SK-N-SH (cell line): ENCODE measurements around the gene APOL6. TPM values are rescaled to one million over a fixed set of nuclear protein-coding genes. Genes with fewer than 3 reads are reported as not detected.

Source experiments
- CTCF ChIA-PET: fragments of 300-600, 350-600 bp; formaldehyde crosslinking; extraction: SDS; loops from one replicate; lab custom pipeline; 2021; lab: Yijun Ruan, JAX
- POLR2A ChIA-PET: fragments of 350-600 bp; sonication (Branson Sonifier 250); formaldehyde crosslinking; extraction: SDS; loops from one replicate; lab custom pipeline; 2020; ENCODE audit warnings: antibody characterized with exemption, inconsistent platforms; lab: Yijun Ruan, JAX
- DNase-seq: peaks from one replicate; pipeline ENCODE4 v3.0.0; 2012
- H2AFZ ChIP-seq: fragments of 200-600 bp; sonication (generic); 2 replicates; pipeline ENCODE4 v1.8.1; 2016; ENCODE audit warnings: antibody characterized with exemption, mild to moderate bottlenecking, low read depth
- H3F3A ChIP-seq: fragments of 200-600 bp; sonication (generic); replicated peaks from 2 replicates; pipeline ENCODE3; 2016; ENCODE audit warnings: antibody characterized with exemption, mild to moderate bottlenecking; ENCODE audit not compliant: insufficient read depth
- H3K27ac ChIP-seq, 2 experiments: fragments of 200-500 bp in 1 of 2; fragments of 200-600 bp in 1 of 2; sonication (Bioruptor generic) in 1 of 2; sonication (generic), shearing (Covaris generic) in 1 of 2; 2 replicates each; pipeline versions ENCODE4 v1.5.1 to v1.6.1; 2014 to 2016; ENCODE audit warnings: low read depth in 2 of 2, inconsistent platforms in 1 of 2, low read length in 1 of 2, mild to moderate bottlenecking in 1 of 2, mixed read lengths in 1 of 2
- H3K27me3 ChIP-seq: fragments of 200-600 bp; sonication (generic), shearing (Covaris generic); 2 replicates; pipeline ENCODE4 v1.6.1; 2016; ENCODE audit warnings: mixed run types; ENCODE audit not compliant: insufficient read depth
- H3K36me3 ChIP-seq, 2 experiments: fragments of 200-500 bp in 1 of 2; fragments of 200-600 bp in 1 of 2; sonication (Bioruptor generic) in 1 of 2; sonication (generic) in 1 of 2; replicated peaks in 1 of 2; 2 replicates each; pipeline versions ENCODE3 to v1.5.1; 2014 to 2016; ENCODE audit warnings: low read length in 1 of 2, mild to moderate bottlenecking in 1 of 2; ENCODE audit not compliant: insufficient read depth in 2 of 2, control insufficient read depth in 1 of 2
- H3K4me1 ChIP-seq, 2 experiments: fragments of 200-500 bp in 1 of 2; fragments of 200-600 bp in 1 of 2; sonication (Bioruptor generic) in 1 of 2; sonication (generic), shearing (Covaris generic) in 1 of 2; 2 replicates each; pipeline versions ENCODE4 v1.5.1 to v1.6.1; 2014 to 2016; ENCODE audit warnings: low read depth in 1 of 2, low read length in 1 of 2, mixed run types in 1 of 2; ENCODE audit not compliant: insufficient read depth in 2 of 2, control insufficient read depth in 1 of 2
- H3K4me2 ChIP-seq: fragments of 200-600 bp; sonication (generic), shearing (Covaris generic); 2 replicates; pipeline ENCODE4 v1.6.1; 2017; ENCODE audit warnings: mixed run types
- H3K4me3 ChIP-seq, 2 experiments: fragments of 200-500 bp in 1 of 2; fragments of 200-600 bp in 1 of 2; sonication (Bioruptor generic) in 1 of 2; sonication (generic), shearing (Covaris generic) in 1 of 2; 2 replicates each; pipeline versions ENCODE4 v1.5.1 to v1.8.1; 2014 to 2016; ENCODE audit warnings: low read depth in 2 of 2, inconsistent platforms in 1 of 2, low read length in 1 of 2, mild to moderate bottlenecking in 1 of 2, mixed read lengths in 1 of 2, moderate library complexity in 1 of 2
- H3K79me2 ChIP-seq: fragments of 200-600 bp; sonication (generic); 2 replicates; pipeline ENCODE4 v1.8.1; 2017; ENCODE audit warnings: mild to moderate bottlenecking; ENCODE audit not compliant: insufficient read depth
- H3K9ac ChIP-seq: fragments of 200-600 bp; sonication (generic); 2 replicates; pipeline ENCODE4 v1.6.1; 2017; ENCODE audit warnings: mixed run types
- H3K9me2 ChIP-seq: fragments of 200-600 bp; sonication (generic); 2 replicates; pipeline ENCODE4 v1.6.1; 2017; ENCODE audit warnings: mixed run types
- H3K9me3 ChIP-seq: fragments of 200-600 bp; sonication (generic); 2 replicates; pipeline ENCODE4 v1.6.1; 2017; ENCODE audit warnings: mixed run types, mild to moderate bottlenecking, moderate library complexity
- H4K20me1 ChIP-seq: fragments of 200-600 bp; sonication (generic); 2 replicates; pipeline ENCODE4 v1.6.1; 2017; ENCODE audit warnings: mild to moderate bottlenecking, mixed run types; ENCODE audit not compliant: insufficient read depth
- EP300 ChIP-seq, 2 experiments: IDR thresholded peaks; 2 replicates each; pipeline versions ENCODE4 v1.4.0 to v1.6.1; 2012; ENCODE audit warnings: borderline replicate concordance in 1 of 2, low read depth in 1 of 2, low read length in 1 of 2
- FOSL2 ChIP-seq: IDR thresholded peaks from 2 replicates; pipeline ENCODE4 v1.4.0; 2012; ENCODE audit warnings: low read depth, mild to moderate bottlenecking, moderate library complexity, borderline replicate concordance
- GABPA ChIP-seq: IDR thresholded peaks from 2 replicates; pipeline ENCODE4 v1.4.0; 2012; ENCODE audit warnings: low read depth, mild to moderate bottlenecking
- JUND ChIP-seq: IDR thresholded peaks from 2 replicates; pipeline ENCODE4 v1.4.0; 2012
- MEF2A ChIP-seq: IDR thresholded peaks from 2 replicates; pipeline ENCODE4 v1.4.0; 2012; ENCODE audit warnings: low read depth, borderline replicate concordance
- NFIC ChIP-seq: IDR thresholded peaks from 2 replicates; pipeline ENCODE4 v1.4.0; 2012; ENCODE audit warnings: borderline replicate concordance
- NRF1 ChIP-seq: IDR thresholded peaks from 2 replicates; pipeline ENCODE4 v1.6.1; 2012; ENCODE audit warnings: low read depth, mild to moderate bottlenecking, low read length
- RCOR1 ChIP-seq: fragments of 150-350 bp; IDR thresholded peaks from 2 replicates; pipeline ENCODE4 v1.6.1; 2017; ENCODE audit warnings: antibody characterized with exemption, low read length
- SIN3A ChIP-seq: IDR thresholded peaks from 2 replicates; pipeline ENCODE4 v1.6.1; 2012; ENCODE audit warnings: low read depth, mild to moderate bottlenecking, low read length, moderate library complexity, borderline replicate concordance
- TAF1 ChIP-seq: IDR thresholded peaks from 2 replicates; pipeline ENCODE4 v1.6.1; 2012; ENCODE audit warnings: low read depth, mild to moderate bottlenecking, low read length, moderate library complexity, borderline replicate concordance
- TCF12 ChIP-seq: IDR thresholded peaks from 2 replicates; pipeline ENCODE4 v1.4.0; 2012
- TEAD4 ChIP-seq: IDR thresholded peaks from 2 replicates; pipeline ENCODE4 v1.4.0; 2012; ENCODE audit warnings: mild to moderate bottlenecking, borderline replicate concordance; ENCODE audit not compliant: insufficient read depth
- YY1 ChIP-seq: IDR thresholded peaks from 2 replicates; pipeline ENCODE4 v1.4.0; 2012; ENCODE audit warnings: low read depth, mild to moderate bottlenecking
- WGBS: methylation state at CpG from one replicate; pipeline ENCODE4 v1.1.6; 2017; ENCODE audit warnings: low lambda C conversion rate; 5-methylcytosine and 5-hydroxymethylcytosine counted together
- polyA plus RNA-seq, 3 experiments: library from polyadenylated mRNA; depleted of rRNA; stranded (reverse); fragments of >200 nt; gene quantifications; 2 replicates each; pipeline ENCODE4 v1.2.3, GENCODE V29; 2012
- TF ChIP-seq, protein P1 (sequence below): fragments of 150-350 bp; IDR thresholded peaks from 2 replicates; pipeline ENCODE4 v1.6.1; 2016; ENCODE audit warnings: mild to moderate bottlenecking, low read depth, low read length
- TF ChIP-seq, protein P2 (sequence below): IDR thresholded peaks from 2 replicates; pipeline ENCODE4; 2012
- TF ChIP-seq, protein P3 (sequence below): IDR thresholded peaks from 2 replicates; pipeline ENCODE4 v1.4.0; 2012; ENCODE audit warnings: low read depth, borderline replicate concordance

Gene APOL6
- polyA plus RNA-seq, 1 of the 3 experiments (the other 2 are of a cell fraction) = 0.90 TPM

DNA sequence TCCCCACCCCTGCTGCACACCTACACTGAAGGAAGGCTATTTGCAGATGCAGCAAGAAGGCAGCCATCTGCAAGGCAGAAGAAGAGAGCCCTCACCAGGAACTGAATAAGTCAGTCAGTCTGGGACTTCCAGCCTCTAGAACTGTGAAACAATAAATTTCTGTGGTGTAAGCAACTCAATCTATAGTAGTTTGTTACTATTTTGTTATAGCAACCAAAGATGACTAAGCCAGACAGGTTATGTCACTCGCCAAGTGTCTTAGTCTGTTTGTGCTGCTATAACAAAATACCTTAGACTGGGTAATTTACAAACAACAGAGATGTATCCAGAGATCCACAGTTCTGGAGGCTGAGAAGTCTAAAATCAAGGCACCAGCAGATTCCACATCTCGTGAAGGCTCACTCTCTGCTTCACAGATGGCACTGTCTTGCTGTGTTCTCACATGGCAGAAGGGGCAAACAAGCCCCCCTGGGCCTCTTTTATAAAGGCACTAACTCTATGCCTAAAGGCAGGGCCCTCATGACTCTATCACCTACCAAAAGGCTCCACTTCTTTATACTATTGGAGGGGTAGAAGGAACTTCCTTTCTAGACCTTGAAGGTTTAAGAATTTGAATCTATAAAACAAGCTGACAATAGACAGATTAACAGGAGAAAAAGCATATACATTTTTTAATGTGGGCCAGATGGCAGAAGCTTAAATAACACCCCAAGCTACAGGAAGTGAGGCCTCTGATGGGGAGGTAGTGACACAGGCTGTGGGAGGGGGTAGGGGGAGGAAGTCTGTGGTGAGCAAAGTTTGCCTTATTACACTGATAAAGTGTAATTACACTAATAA lies 12.3 kb downstream of the APOL6 start:
- H3K27me3 ChIP-seq = no peaks in the 10 kb centered on the region
- WGBS = 93% methylated on average over 2 of the region's 2 CpGs
- no peaks in the 10 kb centered on the region for H3K36me3 ChIP-seq
- no peak for DNase-seq
- H3K9ac ChIP-seq = no peak overlapping the region
- H2AFZ ChIP-seq = no peak overlapping the region
- peak overlapping the region in 1 of 2 experiments; percentile 6; a peak in 1 of 4 replicates for H3K27ac ChIP-seq
- H3K9me3 ChIP-seq = 0 out of 2 replicates have a peak, but pooled peaks cover 4% of the 10 kb centered on the region
- H3F3A ChIP-seq = no peaks in the 10 kb centered on the region
- H3K4me1 ChIP-seq = peaks cover 10 to 12% of the 10 kb centered on the region in 2 experiments; a peak in 3 of 4 replicates
- no peaks in the 10 kb centered on the region for H3K9me2 ChIP-seq
- POLR2A ChIA-PET = interaction anchor here (0.6 kb wide), 1 partner anchor 136 kb away, joined by 3 read pairs; no protein-coding TSS in a partner anchor
- no peak overlapping the region for H3K4me3 ChIP-seq
- CTCF ChIA-PET = interaction anchor here (0.6 kb wide), 1 partner anchor 80 kb away, joined by 3 read pairs; no protein-coding TSS in a partner anchor
- H3K4me2 ChIP-seq = no peak overlapping the region
- TF ChIP-seq MEF2A = no peak
- no peak for TF ChIP-seq TEAD4
- TF ChIP-seq, protein P1, sequence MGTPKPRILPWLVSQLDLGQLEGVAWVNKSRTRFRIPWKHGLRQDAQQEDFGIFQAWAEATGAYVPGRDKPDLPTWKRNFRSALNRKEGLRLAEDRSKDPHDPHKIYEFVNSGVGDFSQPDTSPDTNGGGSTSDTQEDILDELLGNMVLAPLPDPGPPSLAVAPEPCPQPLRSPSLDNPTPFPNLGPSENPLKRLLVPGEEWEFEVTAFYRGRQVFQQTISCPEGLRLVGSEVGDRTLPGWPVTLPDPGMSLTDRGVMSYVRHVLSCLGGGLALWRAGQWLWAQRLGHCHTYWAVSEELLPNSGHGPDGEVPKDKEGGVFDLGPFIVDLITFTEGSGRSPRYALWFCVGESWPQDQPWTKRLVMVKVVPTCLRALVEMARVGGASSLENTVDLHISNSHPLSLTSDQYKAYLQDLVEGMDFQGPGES = no peak
- no peak for TF ChIP-seq EP300 (IDR thresholded peaks at IDR 0.05; ENCODE audit: borderline replicate concordance in 1 of 2, low read depth in 1 of 2, low read length in 1 of 2)
- no peak for TF ChIP-seq FOSL2
- no peak for TF ChIP-seq TCF12
- no peak for TF ChIP-seq NRF1
- TF ChIP-seq TAF1 = no peak
- TF ChIP-seq JUND = no peak
- TF ChIP-seq, protein P2, sequence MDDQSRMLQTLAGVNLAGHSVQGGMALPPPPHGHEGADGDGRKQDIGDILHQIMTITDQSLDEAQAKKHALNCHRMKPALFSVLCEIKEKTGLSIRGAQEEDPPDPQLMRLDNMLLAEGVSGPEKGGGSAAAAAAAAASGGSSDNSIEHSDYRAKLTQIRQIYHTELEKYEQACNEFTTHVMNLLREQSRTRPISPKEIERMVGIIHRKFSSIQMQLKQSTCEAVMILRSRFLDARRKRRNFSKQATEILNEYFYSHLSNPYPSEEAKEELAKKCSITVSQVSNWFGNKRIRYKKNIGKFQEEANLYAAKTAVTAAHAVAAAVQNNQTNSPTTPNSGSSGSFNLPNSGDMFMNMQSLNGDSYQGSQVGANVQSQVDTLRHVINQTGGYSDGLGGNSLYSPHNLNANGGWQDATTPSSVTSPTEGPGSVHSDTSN = no peak
- TF ChIP-seq RCOR1 = no peak
- no peak for TF ChIP-seq YY1
- no peak for TF ChIP-seq SIN3A
- no peak for TF ChIP-seq GABPA
- TF ChIP-seq, protein P3, sequence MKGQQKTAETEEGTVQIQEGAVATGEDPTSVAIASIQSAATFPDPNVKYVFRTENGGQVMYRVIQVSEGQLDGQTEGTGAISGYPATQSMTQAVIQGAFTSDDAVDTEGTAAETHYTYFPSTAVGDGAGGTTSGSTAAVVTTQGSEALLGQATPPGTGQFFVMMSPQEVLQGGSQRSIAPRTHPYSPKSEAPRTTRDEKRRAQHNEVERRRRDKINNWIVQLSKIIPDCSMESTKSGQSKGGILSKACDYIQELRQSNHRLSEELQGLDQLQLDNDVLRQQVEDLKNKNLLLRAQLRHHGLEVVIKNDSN = no peak
- no peak for TF ChIP-seq NFIC
- no peaks in the 10 kb centered on the region for H4K20me1 ChIP-seq
- H3K79me2 ChIP-seq = no peaks in the 10 kb centered on the region
